Stimulated activated CD8-positive, alpha-beta memory T cell treated with anti-CD3 and anti-CD28 coated beads, Interleukin-4, amount 100 ng/mL, for 24 hours (primary cell): ENCODE data around the gene NXPH4.
A peak's percentile ranks its signal among the peaks of the same experiment; 100 is the strongest.

ENCODE experiments used
- DNase-seq: peaks from one replicate; pipeline ENCODE4 v3.0.0-alpha.2; 2020; ENCODE audit warnings: low read depth

Gene NXPH4

DNA sequence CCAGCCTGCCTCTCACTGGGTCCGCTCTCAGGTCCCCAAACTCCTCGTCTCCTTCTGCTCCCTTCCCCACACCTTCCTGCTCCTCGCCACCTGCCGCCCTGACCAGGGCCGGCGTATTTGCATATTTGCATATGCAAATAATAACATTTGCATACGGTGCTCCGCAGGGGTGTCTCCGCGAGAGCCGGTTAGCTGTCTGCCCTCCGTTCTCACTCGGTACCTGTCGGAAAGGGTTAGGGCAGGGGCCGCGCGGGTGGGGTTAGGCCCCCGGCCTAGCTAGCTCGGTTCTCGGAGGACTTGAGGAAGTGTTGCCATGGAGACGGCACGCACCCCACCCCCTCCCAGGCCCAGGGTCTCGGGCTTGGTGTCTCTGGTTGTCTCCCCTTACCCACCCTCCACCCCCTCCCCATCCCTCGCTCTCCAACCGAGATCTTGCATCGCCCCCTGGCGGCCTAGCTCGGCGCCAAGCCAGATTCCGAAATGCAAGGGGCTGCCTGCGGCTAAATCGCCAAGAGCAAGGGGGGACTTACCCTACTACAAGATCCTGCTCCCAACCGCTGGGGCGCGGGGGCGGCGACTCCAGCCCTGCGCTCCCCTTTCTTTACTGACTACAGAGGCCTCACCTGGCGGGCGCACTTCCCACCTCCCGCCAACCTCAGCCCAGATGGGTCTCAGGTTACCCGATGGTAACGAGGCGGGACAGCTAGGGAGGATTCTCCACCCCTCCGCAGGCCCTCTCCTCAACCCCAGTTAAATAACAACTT lies 26.3 kb downstream of the NXPH4 start:
- peak; percentile 58 for DNase-seq

- DNase-seq: peak; percentile 70
Measured at GRCh38 chr12:57243521-57244311, 27.1 kb downstream of the NXPH4 start.

DNA sequence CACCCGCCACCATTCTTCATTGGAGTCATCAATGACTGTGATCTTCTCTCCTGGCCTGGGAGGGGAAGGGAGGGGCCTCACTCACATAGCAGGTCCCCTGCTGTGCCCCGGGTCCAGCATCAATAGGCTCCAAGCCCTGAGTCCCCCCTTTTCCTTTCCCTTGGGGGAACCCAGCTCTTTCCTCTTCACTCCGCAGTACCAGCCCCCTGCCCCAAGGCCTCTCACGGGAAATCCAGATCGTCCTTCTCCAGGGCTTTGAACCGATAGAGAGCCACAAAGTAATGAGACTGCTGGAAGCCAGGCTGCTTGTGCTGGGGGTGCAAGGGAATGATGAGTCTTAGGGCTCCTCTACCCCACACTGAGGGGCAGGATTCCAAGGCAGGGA lies 27.7 kb downstream of the NXPH4 start:
- no peak for DNase-seq

DNA sequence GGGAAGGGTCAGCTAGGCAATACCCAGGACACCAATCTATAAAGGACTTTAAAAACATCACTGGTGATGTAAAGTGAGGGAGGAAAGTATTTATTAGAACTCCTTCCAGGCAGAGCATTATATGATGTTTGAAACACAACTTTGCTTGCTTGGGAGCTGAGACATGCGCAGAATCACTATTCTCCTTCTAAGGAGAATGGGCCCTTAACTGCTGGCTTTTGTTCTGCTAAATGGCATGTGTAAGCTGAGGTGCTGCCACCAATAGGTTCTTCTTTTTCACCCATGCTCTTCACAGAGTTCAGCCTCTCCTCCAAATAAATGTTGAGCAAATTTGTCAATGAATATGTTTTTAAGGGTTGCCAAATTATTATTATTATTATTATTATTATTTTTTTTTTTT lies 30.4 kb downstream of the NXPH4 start:
- no peak for DNase-seq

- DNase-seq: no peak
Measured at GRCh38 chr12:57248934-57249742, 32.5 kb downstream of the NXPH4 start.

GRCh38 chr12:57250541-57250940 lies 33.9 kb downstream of the NXPH4 start:
- DNase-seq: no peak

GRCh38 chr12:57250956-57251355 lies 34.4 kb downstream of the NXPH4 start, which contains the start of gene STAC3:
STAC3 (minus strand) TSS chr12:57251187; CDS start chr12:57249636, 1,551 bp downstream.
- DNase-seq: no peak

DNA sequence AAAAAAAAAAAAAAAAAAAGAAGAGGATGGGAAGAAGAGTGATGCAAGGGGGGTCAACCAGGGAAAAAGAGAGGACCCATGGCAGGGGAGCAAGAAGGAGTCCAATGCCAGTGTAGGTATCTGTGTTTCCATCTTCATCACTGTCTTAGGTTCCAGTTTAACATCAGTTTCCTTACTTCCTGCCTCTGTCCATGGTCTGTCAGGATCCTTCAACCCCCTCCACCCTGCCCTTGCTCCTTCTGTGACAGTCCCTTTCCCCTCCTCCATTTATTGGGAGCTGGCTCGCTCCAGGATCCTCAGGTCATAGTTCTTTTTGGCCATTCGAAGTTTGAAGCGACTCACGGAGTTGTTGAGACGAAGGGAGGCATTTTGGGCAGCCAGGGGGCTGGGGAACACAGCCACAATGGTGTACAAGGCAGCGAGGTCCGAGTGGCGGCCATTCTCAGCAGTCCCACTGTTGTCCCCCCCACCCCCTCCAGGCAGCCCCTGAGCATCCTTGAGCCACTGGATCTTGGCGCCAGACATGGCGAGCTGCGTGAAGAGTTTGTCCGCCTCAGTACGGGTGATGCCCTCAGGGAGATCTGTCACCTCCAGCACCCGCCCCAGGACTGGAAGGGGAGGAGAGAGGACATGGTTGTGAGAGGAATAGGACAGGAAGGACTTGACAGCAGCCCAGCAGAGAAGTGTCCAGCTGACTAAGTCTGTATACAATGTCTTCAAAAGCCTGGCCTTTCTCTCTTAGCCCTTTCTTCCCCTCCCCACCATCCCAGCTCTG lies 38.1 kb downstream of the NXPH4 start:
- no peak for DNase-seq

- no peak for DNase-seq
Measured at GRCh38 chr12:57255916-57256315, 39.3 kb downstream of the NXPH4 start.

- DNase-seq: no peak
Measured at GRCh38 chr12:57258977-57259970, 42.7 kb downstream of the NXPH4 start.

- DNase-seq: no peak
Measured at GRCh38 chr12:57260366-57260765, 43.8 kb downstream of the NXPH4 start.

- no peak for DNase-seq
Measured at GRCh38 chr12:57261428-57261865, 44.9 kb downstream of the NXPH4 start.

- DNase-seq: no peak
Measured at GRCh38 chr12:57262126-57262822, 45.7 kb downstream of the NXPH4 start.

DNA sequence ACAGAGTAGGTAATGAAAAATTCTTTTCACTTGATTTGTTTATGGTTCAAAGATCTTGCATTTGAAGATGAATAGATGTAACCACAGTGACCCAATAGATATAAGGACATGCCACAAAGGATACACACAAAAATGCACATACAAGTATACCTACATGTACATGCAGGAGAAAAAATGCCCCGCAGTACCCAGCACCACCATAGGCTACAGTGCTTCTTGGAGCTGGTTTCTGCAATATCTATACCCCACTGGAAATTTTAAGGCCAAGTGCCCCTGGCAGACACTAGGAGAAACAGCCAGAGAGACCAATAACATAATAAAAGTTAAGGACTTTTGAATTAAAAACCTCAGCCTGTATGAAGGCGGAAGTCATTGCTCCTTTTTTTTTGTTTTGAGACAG lies 46.5 kb downstream of the NXPH4 start:
- DNase-seq: no peak

DNA sequence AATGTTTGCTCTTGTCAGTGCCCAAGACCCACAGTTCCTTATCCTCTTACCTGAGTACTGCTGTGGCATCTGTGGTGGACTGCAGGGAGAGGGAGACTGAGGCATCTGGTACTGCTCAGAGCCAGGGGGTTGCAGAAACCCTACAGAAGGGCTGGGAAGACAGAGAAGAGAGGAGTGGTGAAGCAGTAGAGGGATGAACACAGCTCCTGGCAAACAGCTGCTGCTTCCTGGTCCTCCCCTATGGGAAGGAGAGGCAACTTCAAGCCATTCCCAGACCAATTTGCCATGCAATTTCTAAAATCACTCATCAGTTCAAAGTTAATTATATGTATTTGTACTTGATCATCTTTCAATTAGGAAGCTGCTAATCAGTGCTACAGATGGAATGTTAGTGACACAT lies 50.1 kb downstream of the NXPH4 start:
- DNase-seq: no peak

- DNase-seq: no peak
Measured at GRCh38 chr12:57268264-57268663, 51.7 kb downstream of the NXPH4 start.

DNA sequence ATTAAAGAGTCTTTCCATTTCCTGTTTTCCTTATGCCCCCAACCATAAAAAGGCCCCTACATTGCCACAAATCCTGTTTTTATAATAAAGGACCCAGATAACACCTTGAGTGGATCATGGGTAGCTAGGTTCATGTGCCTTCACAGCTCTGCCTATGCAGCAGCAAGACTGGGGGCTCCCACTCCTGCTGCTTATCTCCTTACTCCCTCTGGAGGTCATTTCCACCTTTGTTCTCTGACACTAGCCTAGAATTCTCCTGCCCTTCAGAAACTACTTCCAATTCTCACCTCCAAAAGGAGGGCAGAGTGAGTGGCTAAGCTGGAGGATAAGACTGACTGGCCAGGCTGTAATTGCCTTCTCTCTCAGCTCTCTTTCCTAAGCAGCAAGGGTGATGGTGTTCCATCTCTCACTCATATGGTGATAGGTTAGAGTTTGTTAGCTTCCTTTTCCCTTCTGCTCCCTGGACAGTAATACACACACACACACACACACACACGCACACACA lies 54.4 kb downstream of the NXPH4 start:
- no peak for DNase-seq

GRCh38 chr12:57272337-57273151 lies 56.0 kb downstream of the NXPH4 start:
- DNase-seq: no peak

- no peak for DNase-seq
Measured at GRCh38 chr12:57273516-57273915, 56.9 kb downstream of the NXPH4 start.
